ENCODE measurements around the gene HSPD1.

Gene HSPD1

GRCh38 chr2:197514754-197515153 lies 15.1 kb upstream of the HSPD1 start:
- H3K27me3 ChIP-seq = no peaks in the 10 kb centered on the region
- no peaks in the 10 kb centered on the region for H3K9me3 ChIP-seq
- H3K36me3 ChIP-seq = no peaks in the 10 kb centered on the region
- peaks cover 27 to 30% of the 10 kb centered on the region in 2 experiments for H3K4me1 ChIP-seq (ENCODE audit: control insufficient read depth in 1 of 2, insufficient read depth in 1 of 2, low read depth in 1 of 2, low read length in 1 of 2)
- no peak for TF ChIP-seq CTCF (IDR thresholded peaks at IDR 0.05)
- peak overlapping the region; percentile 90 to 91 for H3K4me3 ChIP-seq (ENCODE audit: low read depth in 1 of 2, low read length in 1 of 2)
- H3K27ac ChIP-seq = peak overlapping the region; percentile 91

GRCh38 chr2:197513915-197514314 lies 14.3 kb upstream of the HSPD1 start:
- Histone ChIP-seq H3K27ac (peak overlapping the region; percentile 91), H3K9me3 (no peaks in the 10 kb centered on the region)

GRCh38 chr2:197506658-197507057 lies 7.0 kb upstream of the HSPD1 start:
- H3K4me3 ChIP-seq (ENCODE audit: low read depth in 1 of 2, low read length in 1 of 2) = no peak overlapping the region
- no peak for TF ChIP-seq CTCF (IDR thresholded peaks at IDR 0.05)
- H3K27me3 ChIP-seq = no peaks in the 10 kb centered on the region
- H3K4me1 ChIP-seq (ENCODE audit: control insufficient read depth in 1 of 2, insufficient read depth in 1 of 2, low read depth in 1 of 2, low read length in 1 of 2) = no peaks in the 10 kb centered on the region
- H3K36me3 ChIP-seq = no peaks in the 10 kb centered on the region
- no peak overlapping the region for H3K27ac ChIP-seq
- no peaks in the 10 kb centered on the region for H3K9me3 ChIP-seq

More at GRCh38 chr2:197513915-197514314, 14.3 kb upstream of the HSPD1 start:
- Histone ChIP-seq H3K4me3 (ENCODE audit: low read depth in 1 of 2, low read length in 1 of 2) (no peak overlapping the region), H3K36me3 (no peaks in the 10 kb centered on the region), H3K4me1 (ENCODE audit: control insufficient read depth in 1 of 2, insufficient read depth in 1 of 2, low read depth in 1 of 2, low read length in 1 of 2) (peaks cover 27 to 30% of the 10 kb centered on the region in 2 experiments), H3K27me3 (no peaks in the 10 kb centered on the region)
- TF ChIP-seq CTCF (IDR thresholded peaks at IDR 0.05) = no peak

GRCh38 chr2:197504512-197504911 lies 4.9 kb upstream of the HSPD1 start:
- no peak for TF ChIP-seq CTCF (IDR thresholded peaks at IDR 0.05)
- H3K36me3 ChIP-seq = no peaks in the 10 kb centered on the region
- H3K4me1 ChIP-seq (ENCODE audit: control insufficient read depth in 1 of 2, insufficient read depth in 1 of 2, low read depth in 1 of 2, low read length in 1 of 2) = peaks cover 11% of the 10 kb centered on the region in 2 experiments
- H3K27ac ChIP-seq = no peak overlapping the region
- H3K9me3 ChIP-seq = no peaks in the 10 kb centered on the region
- H3K4me3 ChIP-seq (ENCODE audit: low read depth in 1 of 2, low read length in 1 of 2) = no peak overlapping the region
- no peaks in the 10 kb centered on the region for H3K27me3 ChIP-seq

- Histone ChIP-seq H3K27ac (no peak overlapping the region), H3K4me3 (ENCODE audit: low read depth in 1 of 2, low read length in 1 of 2) (no peak overlapping the region), H3K4me1 (ENCODE audit: control insufficient read depth in 1 of 2, insufficient read depth in 1 of 2, low read depth in 1 of 2, low read length in 1 of 2) (peaks cover 16% of the 10 kb centered on the region in 2 experiments), H3K36me3 (no peaks in the 10 kb centered on the region), H3K27me3 (no peaks in the 10 kb centered on the region), H3K9me3 (no peaks in the 10 kb centered on the region)
- TF ChIP-seq CTCF (IDR thresholded peaks at IDR 0.05) = no peak
Measured at GRCh38 chr2:197504000-197504399, 4.4 kb upstream of the HSPD1 start.

GRCh38 chr2:197502685-197503084 lies 3.0 kb upstream of the HSPD1 start:
- Histone ChIP-seq H3K27ac (no peak overlapping the region), H3K4me1 (ENCODE audit: control insufficient read depth in 1 of 2, insufficient read depth in 1 of 2, low read depth in 1 of 2, low read length in 1 of 2) (peaks cover 29% of the 10 kb centered on the region in 2 experiments), H3K36me3 (no peaks in the 10 kb centered on the region), H3K4me3 (ENCODE audit: low read depth in 1 of 2, low read length in 1 of 2) (no peak overlapping the region), H3K9me3 (no peaks in the 10 kb centered on the region), H3K27me3 (no peaks in the 10 kb centered on the region)
- TF ChIP-seq CTCF (IDR thresholded peaks at IDR 0.05) = no peak

Measured in neutrophil (primary cell).